ENCODE data around the gene CXCR1. TPM values are rescaled to one million over a fixed set of nuclear protein-coding genes. Genes with fewer than 3 reads are reported as not detected.

CXCR1 gene
- total and polyA plus RNA-seq, 2 of the 4 experiments (the other 2 are of a cell fraction): not detected

GRCh38 chr2:218180467-218181114, 13.8 kb upstream of the CXCR1 start:
- 85% methylated on average over 3 of the region's 9 CpGs; no CpG with 5 or more reads in 1 of the 2 experiments for WGBS, 2 experiments (ENCODE audit: extremely low coverage in 2 of 2, insufficient read length in 1 of 2)
- Histone ChIP-seq H3K23ac (ENCODE audit: low read depth, low read length) (no peak overlapping the region), H2BK5ac (ENCODE audit: low read depth, low read length, poor library complexity, severe bottlenecking) (no peak overlapping the region), H3K4me3 (ENCODE audit: insufficient read depth, low read depth, low read length) (no peak overlapping the region), H3K4ac (ENCODE audit: low read depth, low read length) (no peak overlapping the region), H2AFZ (replicated peaks; ENCODE audit: low read length, poor library complexity) (no peak overlapping the region), H3K9ac (ENCODE audit: low read depth, low read length) (no peak overlapping the region), H4K8ac (ENCODE audit: low read depth in 2 of 2, low read length in 2 of 2) (no peak overlapping the region), H2AK5ac (ENCODE audit: low read depth, low read length) (no peak overlapping the region), H3K4me1 (ENCODE audit: control insufficient read depth, insufficient read depth, low read length) (no peaks in the 10 kb centered on the region), H2AK9ac (replicated peaks; ENCODE audit: low read depth, low read length, poor library complexity) (no peak overlapping the region), H4K5ac (ENCODE audit: low read depth, low read length) (no peak overlapping the region), H3K27ac (ENCODE audit: insufficient read depth, low read length) (no peak overlapping the region), H3K56ac (ENCODE audit: extremely low read depth, insufficient read depth, low read length) (no peak overlapping the region), H3K36me3 (ENCODE audit: control insufficient read depth, insufficient read depth, low read length) (no peaks in the 10 kb centered on the region), H2BK120ac (ENCODE audit: low read depth, low read length) (no peak overlapping the region), H3K79me1 (ENCODE audit: low read depth in 1 of 2, low read length in 2 of 2) (no peaks in the 10 kb centered on the region), H3K9me1 (ENCODE audit: insufficient read depth, low read length) (no peaks in the 10 kb centered on the region), H2BK20ac (ENCODE audit: low read depth, low read length) (no peak overlapping the region), H3K4me2 (ENCODE audit: low read depth, low read length) (no peak overlapping the region), H4K20me1 (ENCODE audit: insufficient read depth, low read length) (no peaks in the 10 kb centered on the region), H3K14ac (replicated peaks; ENCODE audit: low read depth, low read length) (no peak overlapping the region), H4K91ac (ENCODE audit: insufficient read depth, low read depth, low read length) (no peak overlapping the region), H2BK15ac (ENCODE audit: low read depth, low read length) (no peak overlapping the region), H3K27me3 (ENCODE audit: control insufficient read depth, insufficient read depth, low read length) (peaks cover 37% of the 10 kb centered on the region), H3K18ac (ENCODE audit: low read depth, low read length) (no peak overlapping the region), H3K9me3 (ENCODE audit: control insufficient read depth, insufficient read depth, low read length) (no peaks in the 10 kb centered on the region)
- intact Hi-C loops (cut with micrococcal nuclease) (no loop called here), in situ Hi-C loops (cut with MboI; ENCODE audit: low sequenced_read_pairs) (no loop called here), dilution Hi-C loops (cut with HindIII; ENCODE audit: low sequenced_read_pairs, unreplicated experiment) (no loop called here)
- ChIA-PET CTCF (interaction anchor here (1.1 kb wide), 1 partner anchor 11 kb away, joined by 3 read pairs; no protein-coding TSS in a partner anchor), POLR2A (ENCODE audit: unreplicated experiment) (no interaction called here)
- DNase-seq: no peak
- no peak for ATAC-seq (ENCODE audit: low read depth)
- BruUV-seq (replicated peaks): no TSS peak
- TF ChIP-seq FOS (IDR thresholded peaks at IDR 0.05; ENCODE audit: low read depth, low read length) (no peak), SMC3 (IDR thresholded peaks at IDR 0.05; ENCODE audit: low read depth, low read length) (no peak), RFX5 (IDR thresholded peaks at IDR 0.05; ENCODE audit: low read depth, low read length) (no peak), USF2 (IDR thresholded peaks at IDR 0.05; ENCODE audit: low read depth, low read length) (no peak), MXI1 (IDR thresholded peaks at IDR 0.05; ENCODE audit: borderline replicate concordance, low read depth, low read length) (no peak), CHD1 (IDR thresholded peaks at IDR 0.05; ENCODE audit: low read depth, low read length) (no peak), RAD21 (IDR thresholded peaks at IDR 0.05; ENCODE audit: low read length) (no peak), ELK1 (IDR thresholded peaks at IDR 0.05; ENCODE audit: borderline replicate concordance, low read depth, low read length) (no peak), NFE2L2 (IDR thresholded peaks at IDR 0.05; ENCODE audit: low read depth, low read length) (no peak), CTCF (conservative IDR thresholded peaks at IDR 0.05; ENCODE audit: low read depth, low read length) (no peak), MAZ (IDR thresholded peaks at IDR 0.05; ENCODE audit: borderline replicate concordance, low read depth, low read length) (no peak)

Data from IMR-90 (cell line).